ENCODE results near the gene MUC6.
"Not testable (repeated sequence)": the region's sequence is repeated elsewhere in the genome, so short reads cannot be mapped to it uniquely, and the experiment has no call there.

MUC6 gene

GRCh38 chr11:1022908-1023810 lies 13.4 kb downstream of the MUC6 start:
- DNase-seq (ENCODE audit: low read depth, low spot score), result no peak
- Histone ChIP-seq H3K4me3 (ENCODE audit: low read length) (no peak overlapping the region), H3K27ac (ENCODE audit: low read length) (no peak overlapping the region), H3K4me1 (ENCODE audit: control insufficient read depth, insufficient read depth, low read length) (no peaks in the 10 kb centered on the region; the same call in 1 of the 2 replicates), H3K9me3 (ENCODE audit: control insufficient read depth, insufficient read depth, low read length) (no peaks in the 10 kb centered on the region), H3K36me3 (ENCODE audit: control insufficient read depth, insufficient read depth, low read length) (no peaks in the 10 kb centered on the region), H3K27me3 (ENCODE audit: control insufficient read depth, insufficient read depth, low read length) (no peaks in the 10 kb centered on the region)
- WGBS (ENCODE audit: insufficient coverage, insufficient read length), result 100% methylated on average over 15 of the region's 28 CpGs

GRCh38 chr11:1022411-1022810 lies 14.1 kb downstream of the MUC6 start:
- Histone ChIP-seq H3K4me3 (ENCODE audit: low read length) (no peak overlapping the region), H3K4me1 (ENCODE audit: control insufficient read depth, insufficient read depth, low read length) (no peaks in the 10 kb centered on the region; the same call in 1 of the 2 replicates), H3K27me3 (ENCODE audit: control insufficient read depth, insufficient read depth, low read length) (no peaks in the 10 kb centered on the region), H3K36me3 (ENCODE audit: control insufficient read depth, insufficient read depth, low read length) (no peaks in the 10 kb centered on the region), H3K27ac (ENCODE audit: low read length) (no peak overlapping the region), H3K9me3 (ENCODE audit: control insufficient read depth, insufficient read depth, low read length) (no peaks in the 10 kb centered on the region)
- DNase-seq (ENCODE audit: low read depth, low spot score), result no peak
- 100% methylated on average over 2 of the region's 7 CpGs for WGBS (ENCODE audit: insufficient coverage, insufficient read length)

- no CpG with 5 or more reads among the region's 19 CpGs for WGBS (ENCODE audit: insufficient coverage, insufficient read length)
- DNase-seq (ENCODE audit: low read depth, low spot score), result no peak
- H3K9me3 ChIP-seq (ENCODE audit: control insufficient read depth, insufficient read depth, low read length), result no peaks in the 10 kb centered on the region; the same call in 1 of the 2 replicates
- H3K4me3 ChIP-seq (ENCODE audit: low read length), result no peak overlapping the region
- H3K36me3 ChIP-seq (ENCODE audit: control insufficient read depth, insufficient read depth, low read length), result no peaks in the 10 kb centered on the region
- H3K27ac ChIP-seq (ENCODE audit: low read length), result no peak overlapping the region
- H3K27me3 ChIP-seq (ENCODE audit: control insufficient read depth, insufficient read depth, low read length), result no peaks in the 10 kb centered on the region
- no peaks in the 10 kb centered on the region; the same call in 1 of the 2 replicates for H3K4me1 ChIP-seq (ENCODE audit: control insufficient read depth, insufficient read depth, low read length)
Observed at GRCh38 chr11:1020211-1020905, 16.2 kb downstream of the MUC6 start.

GRCh38 chr11:1019321-1019910 lies 17.1 kb downstream of the MUC6 start:
- H3K9me3 ChIP-seq (ENCODE audit: control insufficient read depth, insufficient read depth, low read length), result no peaks in the 10 kb centered on the region; the same call in 1 of the 2 replicates
- no peaks in the 10 kb centered on the region; the same call in 1 of the 2 replicates for H3K4me1 ChIP-seq (ENCODE audit: control insufficient read depth, insufficient read depth, low read length)
- H3K36me3 ChIP-seq (ENCODE audit: control insufficient read depth, insufficient read depth, low read length), result no peaks in the 10 kb centered on the region
- no peak overlapping the region for H3K27ac ChIP-seq (ENCODE audit: low read length)
- H3K4me3 ChIP-seq (ENCODE audit: low read length), result no peak overlapping the region
- no peaks in the 10 kb centered on the region for H3K27me3 ChIP-seq (ENCODE audit: control insufficient read depth, insufficient read depth, low read length)
- no peak for DNase-seq (ENCODE audit: low read depth, low spot score)
- WGBS (ENCODE audit: insufficient coverage, insufficient read length), result no CpG with 5 or more reads among the region's 21 CpGs

DNA sequence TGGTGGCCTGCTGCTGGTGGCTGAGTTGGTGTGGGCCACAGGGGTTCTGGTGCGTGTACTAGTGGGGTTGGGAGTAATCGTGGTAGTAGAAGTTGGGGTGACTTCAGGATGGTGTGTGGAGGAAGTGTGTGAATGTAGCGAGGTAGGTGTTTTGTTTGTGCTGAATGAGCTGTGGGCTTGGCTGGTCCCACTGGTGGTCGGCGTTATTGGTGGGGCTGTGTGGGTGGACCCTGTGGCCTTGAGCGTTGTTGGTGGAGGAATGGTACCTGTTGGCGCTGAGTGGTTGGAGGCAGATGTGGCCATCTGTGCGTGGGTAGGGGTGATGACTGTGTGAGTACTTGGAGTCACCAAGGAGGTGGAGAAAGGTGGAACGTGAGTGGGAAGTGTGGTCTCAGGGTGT lies 18.4 kb downstream of the MUC6 start:
- Histone ChIP-seq H3K36me3 (ENCODE audit: control insufficient read depth, insufficient read depth, low read length) (no peaks in the 10 kb centered on the region; the same call in 1 of the 2 replicates), H3K4me1 (ENCODE audit: control insufficient read depth, insufficient read depth, low read length) (no peaks in the 10 kb centered on the region; the same call in 1 of the 2 replicates), H3K9me3 (ENCODE audit: control insufficient read depth, insufficient read depth, low read length) (no peaks in the 10 kb centered on the region; the same call in 1 of the 2 replicates), H3K27ac (ENCODE audit: low read length) (no peak overlapping the region), H3K4me3 (ENCODE audit: low read length) (no peak overlapping the region), H3K27me3 (ENCODE audit: control insufficient read depth, insufficient read depth, low read length) (no peaks in the 10 kb centered on the region)
- no peak for DNase-seq (ENCODE audit: low read depth, low spot score)
- 100% methylated on average over 3 of the region's 9 CpGs for WGBS (ENCODE audit: insufficient coverage, insufficient read length)

- Histone ChIP-seq H3K4me3 (ENCODE audit: low read length) (no peak overlapping the region), H3K9me3 (ENCODE audit: control insufficient read depth, insufficient read depth, low read length) (no peaks in the 10 kb centered on the region; the same call in 1 of the 2 replicates), H3K36me3 (ENCODE audit: control insufficient read depth, insufficient read depth, low read length) (no peaks in the 10 kb centered on the region; the same call in 1 of the 2 replicates), H3K27ac (ENCODE audit: low read length) (no peak overlapping the region), H3K4me1 (ENCODE audit: control insufficient read depth, insufficient read depth, low read length) (no peaks in the 10 kb centered on the region; the same call in 1 of the 2 replicates), H3K27me3 (ENCODE audit: control insufficient read depth, insufficient read depth, low read length) (no peaks in the 10 kb centered on the region)
- DNase-seq (ENCODE audit: low read depth, low spot score), result no peak
- WGBS (ENCODE audit: insufficient coverage, insufficient read length), result 100% methylated on average over 3 of the region's 12 CpGs
Observed at GRCh38 chr11:1017269-1018005, 19.1 kb downstream of the MUC6 start.

DNA sequence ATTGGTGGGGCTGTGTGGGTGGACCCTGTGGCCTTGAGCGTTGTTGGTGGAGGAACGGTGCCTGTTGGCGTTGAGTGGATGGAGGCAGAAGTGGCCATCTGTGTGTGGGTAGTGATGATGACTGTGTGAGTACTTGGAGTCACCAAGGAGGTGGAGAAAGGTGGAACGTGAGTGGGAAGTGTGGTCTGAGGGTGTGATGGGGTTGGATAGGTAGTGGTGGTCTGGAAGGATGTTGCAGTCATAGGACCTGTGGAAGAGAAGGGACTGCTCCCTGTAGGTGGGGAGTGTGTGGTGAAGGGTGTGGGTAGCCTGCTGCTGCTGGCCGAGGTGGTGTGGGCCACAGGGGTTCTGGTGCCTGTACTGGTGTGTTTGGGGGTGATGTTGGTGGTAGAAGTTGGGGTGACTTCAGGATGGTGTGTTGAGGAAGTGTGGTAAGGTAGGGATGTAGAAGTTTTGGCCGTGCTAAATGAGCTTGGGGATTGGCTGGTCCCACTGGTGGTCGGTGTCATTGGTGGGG lies 19.9 kb downstream of the MUC6 start:
- H3K4me1 ChIP-seq (ENCODE audit: control insufficient read depth, insufficient read depth, low read length); H3K27ac ChIP-seq (ENCODE audit: low read length); H3K36me3 ChIP-seq (ENCODE audit: control insufficient read depth, insufficient read depth, low read length); DNase-seq (ENCODE audit: low read depth, low spot score); H3K27me3 ChIP-seq (ENCODE audit: control insufficient read depth, insufficient read depth, low read length); H3K9me3 ChIP-seq (ENCODE audit: control insufficient read depth, insufficient read depth, low read length); H3K4me3 ChIP-seq (ENCODE audit: low read length): not testable (repeated sequence)
- 100% methylated on average over 1 of the region's 7 CpGs for WGBS (ENCODE audit: insufficient coverage, insufficient read length)

- H3K9me3 ChIP-seq (ENCODE audit: control insufficient read depth, insufficient read depth, low read length), result no peaks in the 10 kb centered on the region; the same call in 1 of the 2 replicates
- WGBS (ENCODE audit: insufficient coverage, insufficient read length), result no CpG with 5 or more reads among the region's 20 CpGs
- DNase-seq (ENCODE audit: low read depth, low spot score), result no peak
- H3K27ac ChIP-seq (ENCODE audit: low read length), result no peak overlapping the region
- H3K4me3 ChIP-seq (ENCODE audit: low read length), result no peak overlapping the region
- H3K27me3 ChIP-seq (ENCODE audit: control insufficient read depth, insufficient read depth, low read length), result no peaks in the 10 kb centered on the region
- peaks cover 5% of the 10 kb centered on the region; the same call in 1 of the 2 replicates for H3K36me3 ChIP-seq (ENCODE audit: control insufficient read depth, insufficient read depth, low read length)
- H3K4me1 ChIP-seq (ENCODE audit: control insufficient read depth, insufficient read depth, low read length), result no peaks in the 10 kb centered on the region; the same call in 1 of the 2 replicates
Observed at GRCh38 chr11:1015826-1016545, 20.5 kb downstream of the MUC6 start.

- no peak for DNase-seq (ENCODE audit: low read depth, low spot score)
- H3K9me3 ChIP-seq (ENCODE audit: control insufficient read depth, insufficient read depth, low read length), result no peaks in the 10 kb centered on the region; the same call in 1 of the 2 replicates
- H3K27me3 ChIP-seq (ENCODE audit: control insufficient read depth, insufficient read depth, low read length), result no peaks in the 10 kb centered on the region
- no peak overlapping the region for H3K4me3 ChIP-seq (ENCODE audit: low read length)
- WGBS (ENCODE audit: insufficient coverage, insufficient read length), result no CpG with 5 or more reads among the region's 7 CpGs
- no peaks in the 10 kb centered on the region; the same call in 1 of the 2 replicates for H3K4me1 ChIP-seq (ENCODE audit: control insufficient read depth, insufficient read depth, low read length)
- H3K36me3 ChIP-seq (ENCODE audit: control insufficient read depth, insufficient read depth, low read length), result peaks cover 14% of the 10 kb centered on the region
- H3K27ac ChIP-seq (ENCODE audit: low read length), result no peak overlapping the region
Observed at GRCh38 chr11:1015064-1015463, 21.5 kb downstream of the MUC6 start.

Data from iPS DF 6.9 (cell line).